Gastroesophageal sphincter (tissue), 3 donors: ENCODE data around the gene TIMMDC1.

Source experiments
- CTCF ChIP-seq, 4 experiments: fragments of 200-600 bp in 2 of 4; fragments of 450-650 bp in 2 of 4; sonication (generic) in 1 of 4; IDR thresholded peaks; one replicate each; pipeline ENCODE4 v1.5.1; 2017 to 2019; ENCODE audit warnings: antibody characterized with exemption in 4 of 4, mild to moderate bottlenecking in 2 of 4, moderate library complexity in 2 of 4
- POLR2AphosphoS5 ChIP-seq: sonication (generic); formaldehyde crosslinking; IDR thresholded peaks from one replicate; pipeline ENCODE4 v1.6.1; 2017; ENCODE audit warnings: antibody characterized with exemption

GRCh38 chr3:119550192-119550910 lies 52.0 kb downstream of the TIMMDC1 start:
- no peak for TF ChIP-seq POLR2AphosphoS5
- TF ChIP-seq CTCF (IDR thresholded peaks at IDR 0.05) = no peak
